ENCODE results near the gene GHITM.
"Not testable (repeated sequence)": the region's sequence is repeated elsewhere in the genome, so short reads cannot be mapped to it uniquely, and the experiment has no call there.

Gene GHITM, protein sequence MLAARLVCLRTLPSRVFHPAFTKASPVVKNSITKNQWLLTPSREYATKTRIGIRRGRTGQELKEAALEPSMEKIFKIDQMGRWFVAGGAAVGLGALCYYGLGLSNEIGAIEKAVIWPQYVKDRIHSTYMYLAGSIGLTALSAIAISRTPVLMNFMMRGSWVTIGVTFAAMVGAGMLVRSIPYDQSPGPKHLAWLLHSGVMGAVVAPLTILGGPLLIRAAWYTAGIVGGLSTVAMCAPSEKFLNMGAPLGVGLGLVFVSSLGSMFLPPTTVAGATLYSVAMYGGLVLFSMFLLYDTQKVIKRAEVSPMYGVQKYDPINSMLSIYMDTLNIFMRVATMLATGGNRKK

DNA sequence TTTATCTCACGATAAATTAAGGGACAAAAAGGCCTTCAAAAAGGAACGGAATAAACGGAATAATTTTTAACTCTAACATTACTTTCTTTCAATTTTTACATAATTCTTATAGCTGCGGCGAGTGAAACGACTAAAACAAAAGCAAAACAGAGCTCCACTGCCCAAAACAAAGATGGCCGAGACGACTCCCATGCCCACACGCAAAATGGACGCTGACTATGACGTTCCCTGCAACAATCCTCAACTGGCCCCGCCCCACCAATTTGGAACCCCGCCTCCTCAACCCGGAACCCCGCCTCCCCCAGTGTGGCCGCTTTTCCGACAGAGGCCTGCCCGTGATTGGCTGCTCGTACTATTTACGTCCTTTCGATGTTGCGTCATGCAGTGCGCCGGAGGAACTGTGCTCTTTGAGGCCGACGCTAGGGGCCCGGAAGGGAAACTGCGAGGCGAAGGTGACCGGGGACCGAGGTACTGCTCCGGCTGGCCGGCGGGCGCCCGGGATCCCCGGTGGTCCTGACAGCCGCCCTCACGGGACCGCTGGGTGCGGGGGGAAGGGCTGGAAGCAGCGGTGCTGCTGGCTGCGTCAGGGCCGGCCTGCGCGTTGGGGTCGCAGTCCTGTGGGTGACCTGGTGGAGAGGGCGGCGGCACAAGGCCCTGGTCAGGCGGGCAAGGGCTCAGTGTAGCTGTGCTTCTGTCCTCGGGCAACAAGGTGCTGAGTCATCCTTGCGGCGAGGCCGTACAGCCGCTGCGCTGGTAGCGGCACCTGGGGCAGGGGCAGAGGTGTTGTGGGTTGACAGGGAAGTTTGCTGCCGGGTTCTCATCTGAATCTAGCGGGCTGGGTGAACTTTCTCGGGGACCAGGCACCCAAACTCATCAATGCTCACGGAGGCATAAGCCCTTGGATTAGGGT lies at the start of gene GHITM:
Gene GHITM (plus strand): TSS at position 384 of the 910 bp plus-strand sequence. CDS start 1,992 bp downstream, outside the sequence.
- DNase-seq, result peak; percentile 98 to 100

GRCh38 chr10:84095811-84096497 lies 43.4 kb upstream of the GHITM start:
- no peak for DNase-seq

DNA sequence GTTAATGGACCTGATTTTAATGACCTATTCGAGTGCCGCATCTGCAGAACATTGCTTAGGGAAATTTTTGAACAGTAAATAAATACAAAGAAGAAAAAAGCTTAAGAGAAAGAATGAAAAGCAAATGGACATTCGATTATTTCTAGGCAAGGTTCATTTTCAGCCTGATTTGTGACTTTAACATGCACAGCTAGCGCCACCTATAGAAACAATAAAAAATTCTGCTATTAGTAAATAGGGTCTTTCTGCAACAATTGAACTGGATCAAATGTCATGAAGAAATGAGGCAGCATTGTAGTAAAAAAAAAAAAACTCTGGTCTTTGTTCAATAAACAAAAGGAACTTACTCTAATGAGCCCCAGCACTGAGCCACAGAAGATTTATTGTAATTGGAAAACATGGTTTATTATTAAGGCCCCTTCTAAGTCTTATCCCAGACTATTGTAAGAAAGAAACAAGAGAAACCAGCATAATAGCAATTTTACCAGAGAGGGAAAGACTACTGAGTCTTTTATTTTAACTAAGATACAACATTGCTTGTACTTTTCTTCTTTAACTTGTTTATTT lies 41.4 kb upstream of the GHITM start:
- DNase-seq, result peak in 1 of 2 donors; percentile 8

GRCh38 chr10:84098667-84099066 lies 40.6 kb upstream of the GHITM start:
- DNase-seq, result no peak

GRCh38 chr10:84101042-84101441 lies 38.3 kb upstream of the GHITM start:
- DNase-seq, result no peak

- no peak for DNase-seq
Measured at GRCh38 chr10:84108797-84109196, 30.5 kb upstream of the GHITM start.

GRCh38 chr10:84109772-84110171 lies 29.5 kb upstream of the GHITM start:
- DNase-seq, result not testable (repeated sequence)

DNA sequence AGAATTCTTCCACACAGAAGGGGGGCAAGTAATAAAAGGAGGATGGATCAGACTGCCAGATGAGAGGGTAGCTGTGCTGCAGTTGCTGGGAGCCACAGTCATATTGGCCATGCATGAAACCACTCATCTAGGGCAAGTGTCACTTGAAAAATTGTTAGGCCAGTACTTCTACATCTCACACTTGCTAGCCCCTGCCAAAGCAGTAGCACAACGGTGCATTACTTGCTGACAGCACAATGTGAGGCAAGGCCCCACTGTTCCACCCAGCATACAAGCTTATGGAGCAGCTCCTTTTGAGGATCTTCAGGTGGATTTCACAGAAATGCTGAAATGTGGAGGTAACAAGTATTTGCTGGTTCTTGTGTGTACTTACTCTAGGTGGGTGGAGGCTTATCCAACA lies 25.8 kb upstream of the GHITM start:
- DNase-seq, result not testable (repeated sequence)

DNA sequence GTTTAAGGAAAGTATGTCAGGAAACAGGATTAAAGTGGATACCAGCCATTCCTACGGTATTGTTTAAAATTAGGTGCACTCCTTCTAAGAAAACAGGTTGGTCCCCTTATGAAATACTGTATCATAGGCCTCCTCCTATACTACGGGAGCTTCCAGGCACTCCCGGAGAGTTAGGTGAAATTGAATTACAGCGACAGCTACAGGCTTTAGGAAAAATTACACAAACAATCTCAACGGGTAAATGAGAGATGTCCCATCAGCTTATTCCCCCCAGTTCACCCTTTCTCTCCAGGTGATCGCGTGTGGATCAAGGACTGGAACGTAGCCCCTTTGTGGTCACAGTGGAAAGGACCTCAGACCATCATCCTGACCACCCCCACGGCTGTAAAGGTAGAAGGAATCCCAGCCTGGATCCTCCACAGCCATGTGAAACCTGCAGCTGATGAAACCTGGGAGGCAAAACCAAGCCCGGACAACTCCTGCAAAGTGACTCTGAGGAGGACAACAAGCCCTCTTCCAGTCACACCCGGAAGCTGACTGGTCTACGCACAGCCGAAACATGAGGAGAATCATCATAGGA lies 25.1 kb upstream of the GHITM start:
- DNase-seq, result no peak

GRCh38 chr10:84117204-84117603 lies 22.1 kb upstream of the GHITM start:
- not testable (repeated sequence) for DNase-seq

- DNase-seq, result no peak
Measured at GRCh38 chr10:84117686-84118394, 21.5 kb upstream of the GHITM start.

DNA sequence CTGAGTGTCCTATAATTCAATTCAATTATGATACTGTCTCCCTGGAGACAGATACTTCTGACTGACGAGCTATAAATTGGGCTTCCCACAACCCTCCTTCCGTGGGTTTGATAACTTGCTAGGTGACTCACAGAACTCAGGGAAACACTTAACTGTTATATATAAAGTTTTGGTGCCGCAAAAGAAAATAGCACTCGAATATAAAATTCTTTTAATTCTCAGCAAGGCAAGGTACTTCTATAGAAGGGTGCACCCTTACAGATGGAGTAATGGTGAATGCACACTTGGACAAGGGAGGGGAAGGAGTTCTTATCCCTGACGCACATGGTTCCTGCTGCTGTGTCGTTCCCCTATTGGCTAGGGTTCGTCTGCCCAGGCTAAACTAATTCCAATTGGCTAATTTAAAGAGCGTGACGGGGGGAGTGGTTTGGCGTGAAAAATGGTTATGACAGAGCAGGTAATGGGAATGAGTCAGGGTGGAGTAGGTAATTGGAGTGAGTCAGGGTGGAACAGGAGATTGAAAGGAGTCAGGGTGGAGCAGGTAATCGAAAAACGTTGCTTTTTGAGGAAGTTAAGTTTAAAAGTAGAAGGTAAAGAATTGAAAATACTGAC lies 20.8 kb upstream of the GHITM start:
- DNase-seq, result no peak

DNA sequence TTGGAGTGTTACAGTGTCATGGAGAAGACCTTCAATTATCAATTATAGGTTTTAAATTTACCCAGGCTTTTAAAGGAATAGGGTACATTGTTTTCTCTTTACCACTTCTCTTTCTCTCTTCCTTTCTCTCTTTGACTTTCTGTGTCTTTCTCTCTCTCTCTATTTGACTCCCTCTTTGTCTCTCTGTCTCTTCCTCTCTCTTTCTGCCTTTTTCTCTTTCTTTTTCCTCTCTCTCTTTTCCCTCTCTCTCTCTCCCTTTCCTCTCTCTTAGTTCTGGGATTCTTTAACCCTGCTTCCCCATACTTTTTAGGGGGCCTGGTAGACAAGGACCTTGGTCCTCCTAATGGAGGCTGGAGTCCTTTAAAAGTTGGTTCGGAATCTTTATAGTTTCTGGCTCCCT lies 15.9 kb upstream of the GHITM start:
- DNase-seq, result no peak

- DNase-seq, result not testable (repeated sequence)
Measured at GRCh38 chr10:84125910-84126784, 13.2 kb upstream of the GHITM start.

- no peak for DNase-seq
Measured at GRCh38 chr10:84126785-84127167, 12.5 kb upstream of the GHITM start.

DNA sequence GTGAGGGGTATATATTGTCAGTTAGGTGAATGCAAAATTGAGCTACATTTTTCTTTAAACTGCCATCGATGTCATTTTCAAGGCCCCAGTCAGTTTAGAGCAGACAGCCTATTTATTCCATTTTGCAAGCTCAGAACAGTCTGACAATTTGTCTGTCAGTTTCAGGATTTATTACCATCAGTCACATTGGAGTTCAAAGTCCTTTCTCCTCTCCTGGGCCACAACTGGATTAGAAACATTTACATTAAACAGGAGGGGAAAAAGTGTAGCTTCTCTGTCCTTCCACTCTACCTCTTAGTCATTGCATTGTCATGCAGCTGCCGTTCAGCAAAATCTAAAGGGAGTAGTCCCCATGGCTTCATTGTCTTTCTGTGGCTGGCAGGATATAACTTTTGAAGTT lies 3.5 kb upstream of the GHITM start:
- DNase-seq, result no peak

- DNase-seq, result no peak
Measured at GRCh38 chr10:84137811-84138210, 1.5 kb upstream of the GHITM start.

DNA sequence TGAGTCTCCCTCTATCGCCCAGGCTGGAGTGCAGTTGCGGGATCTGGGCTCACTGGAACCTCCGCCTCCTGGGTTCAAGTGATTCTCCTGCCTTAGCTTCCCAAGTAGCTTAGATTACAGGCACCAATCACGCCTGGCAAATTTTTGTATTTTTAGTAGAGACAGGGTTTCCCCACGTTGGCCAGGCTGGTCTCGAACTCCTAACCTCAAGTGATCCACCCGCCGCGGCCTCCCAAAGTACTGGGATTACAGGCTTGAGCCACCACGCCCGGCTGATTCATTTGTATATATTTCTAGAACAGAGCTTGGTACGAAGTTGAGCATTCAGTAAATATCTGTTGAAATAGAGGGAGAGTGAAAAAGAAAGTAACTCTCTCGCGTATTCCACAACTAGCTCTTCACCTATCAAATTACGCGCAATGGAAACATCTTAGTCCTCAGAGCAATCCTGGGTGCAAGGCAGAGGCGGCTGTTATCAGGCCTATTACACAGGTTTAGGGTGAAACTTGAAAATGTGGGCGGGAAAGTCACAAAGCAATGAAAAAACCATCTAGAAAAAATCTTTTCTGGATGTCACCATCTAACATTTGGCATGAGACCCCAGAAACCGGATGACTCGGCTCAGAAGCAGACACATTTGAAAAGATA lies 707 bp upstream of the GHITM start:
- no peak for DNase-seq

- DNase-seq, result peak; percentile 42 to 51
Measured at GRCh38 chr10:84140036-84140379, 699 bp downstream of the GHITM start.

- no peak for DNase-seq
Measured at GRCh38 chr10:84147347-84147746, 8.0 kb downstream of the GHITM start.
